Neural cell (in vitro differentiated cells): ENCODE data around the gene DRAM1.

Experiments
- EP300 ChIP-seq: fragments of 450-650 bp; conservative IDR thresholded peaks from 2 replicates; pipeline ENCODE4 v1.6.1; 2014; ENCODE audit warnings: antibody characterized with exemption, mild to moderate bottlenecking, moderate library complexity; ENCODE audit not compliant: poor library complexity, severe bottlenecking
- POLR2AphosphoS5 ChIP-seq: IDR thresholded peaks from 2 replicates; pipeline ENCODE4 v1.6.1; 2012
- RAD21 ChIP-seq: fragments of 450-650 bp; conservative IDR thresholded peaks from 2 replicates; pipeline ENCODE4 v1.6.1; 2014; ENCODE audit warnings: antibody characterized with exemption, mild to moderate bottlenecking, moderate library complexity
- TAF1 ChIP-seq: IDR thresholded peaks from 2 replicates; pipeline ENCODE4 v1.6.1; 2012; ENCODE audit warnings: low read depth
- TF ChIP-seq, protein P1 (sequence below): fragments of 450-650 bp; IDR thresholded peaks from 2 replicates; pipeline ENCODE4 v1.5.1; 2014; ENCODE audit warnings: antibody characterized with exemption, mild to moderate bottlenecking, moderate library complexity; ENCODE audit not compliant: poor library complexity, severe bottlenecking
- TF ChIP-seq, protein P2 (sequence below): IDR thresholded peaks from 2 replicates; pipeline ENCODE4 v1.6.1; 2012; ENCODE audit warnings: borderline replicate concordance

DNA sequence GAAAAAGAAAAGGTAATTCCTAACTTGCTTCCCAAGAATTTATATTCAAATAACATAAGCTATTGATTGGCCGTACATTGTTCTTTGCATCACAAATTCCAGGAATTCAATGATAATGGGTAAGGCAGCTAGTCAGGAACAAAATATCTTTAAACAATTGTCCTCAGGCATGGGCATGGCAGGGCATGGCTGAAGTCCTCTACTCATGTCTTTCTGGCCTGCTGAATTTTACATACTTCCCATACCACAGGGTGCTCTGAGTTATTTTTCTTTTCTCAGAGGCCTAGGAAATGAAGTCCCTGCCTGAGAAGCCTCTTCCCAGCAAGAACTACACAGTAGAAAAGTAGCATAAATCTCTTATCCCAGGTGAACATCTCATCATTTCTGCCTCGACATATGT, 15.1 kb upstream of the DRAM1 start:
- TF ChIP-seq, protein P1, sequence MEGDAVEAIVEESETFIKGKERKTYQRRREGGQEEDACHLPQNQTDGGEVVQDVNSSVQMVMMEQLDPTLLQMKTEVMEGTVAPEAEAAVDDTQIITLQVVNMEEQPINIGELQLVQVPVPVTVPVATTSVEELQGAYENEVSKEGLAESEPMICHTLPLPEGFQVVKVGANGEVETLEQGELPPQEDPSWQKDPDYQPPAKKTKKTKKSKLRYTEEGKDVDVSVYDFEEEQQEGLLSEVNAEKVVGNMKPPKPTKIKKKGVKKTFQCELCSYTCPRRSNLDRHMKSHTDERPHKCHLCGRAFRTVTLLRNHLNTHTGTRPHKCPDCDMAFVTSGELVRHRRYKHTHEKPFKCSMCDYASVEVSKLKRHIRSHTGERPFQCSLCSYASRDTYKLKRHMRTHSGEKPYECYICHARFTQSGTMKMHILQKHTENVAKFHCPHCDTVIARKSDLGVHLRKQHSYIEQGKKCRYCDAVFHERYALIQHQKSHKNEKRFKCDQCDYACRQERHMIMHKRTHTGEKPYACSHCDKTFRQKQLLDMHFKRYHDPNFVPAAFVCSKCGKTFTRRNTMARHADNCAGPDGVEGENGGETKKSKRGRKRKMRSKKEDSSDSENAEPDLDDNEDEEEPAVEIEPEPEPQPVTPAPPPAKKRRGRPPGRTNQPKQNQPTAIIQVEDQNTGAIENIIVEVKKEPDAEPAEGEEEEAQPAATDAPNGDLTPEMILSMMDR: no peak
- no peak for TF ChIP-seq POLR2AphosphoS5
- TF ChIP-seq EP300: no peak
- TF ChIP-seq, protein P2, sequence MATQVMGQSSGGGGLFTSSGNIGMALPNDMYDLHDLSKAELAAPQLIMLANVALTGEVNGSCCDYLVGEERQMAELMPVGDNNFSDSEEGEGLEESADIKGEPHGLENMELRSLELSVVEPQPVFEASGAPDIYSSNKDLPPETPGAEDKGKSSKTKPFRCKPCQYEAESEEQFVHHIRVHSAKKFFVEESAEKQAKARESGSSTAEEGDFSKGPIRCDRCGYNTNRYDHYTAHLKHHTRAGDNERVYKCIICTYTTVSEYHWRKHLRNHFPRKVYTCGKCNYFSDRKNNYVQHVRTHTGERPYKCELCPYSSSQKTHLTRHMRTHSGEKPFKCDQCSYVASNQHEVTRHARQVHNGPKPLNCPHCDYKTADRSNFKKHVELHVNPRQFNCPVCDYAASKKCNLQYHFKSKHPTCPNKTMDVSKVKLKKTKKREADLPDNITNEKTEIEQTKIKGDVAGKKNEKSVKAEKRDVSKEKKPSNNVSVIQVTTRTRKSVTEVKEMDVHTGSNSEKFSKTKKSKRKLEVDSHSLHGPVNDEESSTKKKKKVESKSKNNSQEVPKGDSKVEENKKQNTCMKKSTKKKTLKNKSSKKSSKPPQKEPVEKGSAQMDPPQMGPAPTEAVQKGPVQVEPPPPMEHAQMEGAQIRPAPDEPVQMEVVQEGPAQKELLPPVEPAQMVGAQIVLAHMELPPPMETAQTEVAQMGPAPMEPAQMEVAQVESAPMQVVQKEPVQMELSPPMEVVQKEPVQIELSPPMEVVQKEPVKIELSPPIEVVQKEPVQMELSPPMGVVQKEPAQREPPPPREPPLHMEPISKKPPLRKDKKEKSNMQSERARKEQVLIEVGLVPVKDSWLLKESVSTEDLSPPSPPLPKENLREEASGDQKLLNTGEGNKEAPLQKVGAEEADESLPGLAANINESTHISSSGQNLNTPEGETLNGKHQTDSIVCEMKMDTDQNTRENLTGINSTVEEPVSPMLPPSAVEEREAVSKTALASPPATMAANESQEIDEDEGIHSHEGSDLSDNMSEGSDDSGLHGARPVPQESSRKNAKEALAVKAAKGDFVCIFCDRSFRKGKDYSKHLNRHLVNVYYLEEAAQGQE: no peak
- no peak for TF ChIP-seq RAD21
- no peak for TF ChIP-seq TAF1
